GM18873 (cell line): ENCODE results near the gene CD4.
"Not testable (repeated sequence)": the region's sequence is repeated elsewhere in the genome, so short reads cannot be mapped to it uniquely, and the experiment has no call there.

ENCODE experiments used
- ATAC-seq: cut with Tn5 transposase; IDR thresholded peaks from one replicate; pipeline ENCODE4 v1.9.1; 2021; ENCODE audit warnings: mild to moderate bottlenecking, moderate library complexity, moderate number of reproducible peaks; ENCODE audit not compliant: unreplicated experiment, low FRiP score

Gene CD4

DNA sequence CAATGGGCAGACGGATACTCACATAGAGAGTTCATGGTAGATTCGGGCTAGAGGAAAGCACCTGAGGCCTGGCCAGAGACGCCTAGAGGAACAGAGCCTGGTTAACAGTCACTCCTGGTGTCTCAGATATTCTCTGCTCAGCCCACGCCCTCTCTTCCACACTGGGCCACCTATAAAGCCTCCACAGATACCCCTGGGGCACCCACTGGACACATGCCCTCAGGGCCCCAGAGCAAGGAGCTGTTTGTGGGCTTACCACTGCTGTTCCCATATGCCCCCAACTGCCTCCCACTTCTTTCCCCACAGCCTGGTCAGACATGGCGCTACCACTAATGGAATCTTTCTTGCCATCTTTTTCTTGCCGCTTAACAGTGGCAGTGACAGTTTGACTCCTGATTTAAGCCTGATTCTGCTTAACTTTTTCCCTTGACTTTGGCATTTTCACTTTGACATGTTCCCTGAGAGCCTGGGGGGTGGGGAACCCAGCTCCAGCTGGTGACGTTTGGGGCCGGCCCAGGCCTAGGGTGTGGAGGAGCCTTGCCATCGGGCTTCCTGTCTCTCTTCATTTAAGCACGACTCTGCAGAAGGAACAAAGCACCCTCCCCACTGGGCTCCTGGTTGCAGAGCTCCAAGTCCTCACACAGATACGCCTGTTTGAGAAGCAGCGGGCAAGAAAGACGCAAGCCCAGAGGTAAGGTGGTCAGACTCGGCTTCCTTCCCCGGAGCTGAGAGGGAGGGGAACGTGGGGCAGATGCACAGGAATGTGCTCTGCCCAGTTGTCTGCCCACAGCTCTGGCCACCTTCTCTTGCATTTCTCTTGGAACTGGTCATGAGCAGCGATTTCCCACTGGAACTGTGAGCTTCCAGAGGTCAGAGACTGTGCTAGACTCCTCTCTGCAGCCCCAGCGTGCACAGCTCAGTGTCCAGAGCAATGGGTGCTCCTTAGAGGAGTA lies at the start of gene CD4:
Gene CD4, plus strand, starts transcription at position 557 of the 953 bp plus-strand sequence. CDS start 10,611 bp downstream, outside the sequence.
- no peak for ATAC-seq

DNA sequence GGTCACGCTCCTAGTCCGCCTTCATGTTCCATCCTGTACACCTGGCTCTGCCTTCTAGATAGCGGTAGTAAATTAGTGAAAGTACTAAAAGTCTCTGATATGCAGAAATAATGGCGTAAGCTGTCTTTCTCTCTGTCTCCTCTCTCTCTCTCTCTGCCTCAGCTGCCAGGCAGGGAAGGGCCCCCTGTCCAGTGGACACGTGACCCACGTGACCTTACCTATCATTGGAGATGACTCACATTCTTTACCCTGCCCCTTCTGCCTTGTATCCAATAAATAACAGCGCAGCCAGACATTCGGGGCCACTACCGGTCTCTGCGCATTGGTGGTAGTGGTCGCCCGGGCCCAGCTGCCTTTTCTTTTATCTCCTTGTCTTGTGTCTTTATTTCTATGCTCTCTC lies 47.2 kb upstream of the CD4 start:
- not testable (repeated sequence) for ATAC-seq

DNA sequence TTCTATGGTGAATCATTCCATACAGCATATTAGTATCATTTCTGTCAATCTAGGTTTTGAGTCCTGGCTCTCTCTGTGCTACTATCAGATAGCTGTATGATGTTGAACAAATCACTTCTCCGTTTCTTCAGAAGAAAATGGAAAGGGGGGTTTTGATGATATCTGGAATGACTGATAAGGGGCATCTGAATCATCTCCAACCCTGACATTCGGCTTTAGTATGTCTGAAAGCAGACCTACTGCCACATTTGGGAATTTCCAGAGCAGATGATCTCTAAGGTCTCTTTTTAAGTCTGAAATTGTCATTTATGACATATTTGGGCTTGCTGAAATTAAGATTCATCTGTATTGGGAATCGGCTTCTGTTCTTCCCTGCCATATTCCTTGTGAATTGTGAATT lies 46.5 kb upstream of the CD4 start:
- ATAC-seq, result no peak

DNA sequence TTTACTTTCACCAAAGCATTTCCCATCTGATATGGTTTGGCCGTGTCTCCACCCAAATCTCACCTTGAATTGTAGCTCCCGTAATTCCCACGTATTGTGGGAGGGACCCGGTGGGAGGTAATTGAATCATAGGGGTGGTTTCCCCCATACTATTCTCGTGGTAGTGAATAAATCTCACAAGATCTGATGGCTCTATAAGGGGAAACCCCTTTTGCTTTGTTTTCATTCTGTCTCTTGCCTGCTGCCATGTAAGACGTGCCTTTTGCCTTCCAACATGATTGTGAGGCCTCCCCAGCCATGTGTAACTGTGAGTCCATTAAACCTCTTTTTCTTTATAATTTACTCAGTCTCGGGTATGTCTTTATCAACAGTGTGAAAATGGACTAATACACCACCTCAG lies 46.0 kb upstream of the CD4 start:
- not testable (repeated sequence) for ATAC-seq

DNA sequence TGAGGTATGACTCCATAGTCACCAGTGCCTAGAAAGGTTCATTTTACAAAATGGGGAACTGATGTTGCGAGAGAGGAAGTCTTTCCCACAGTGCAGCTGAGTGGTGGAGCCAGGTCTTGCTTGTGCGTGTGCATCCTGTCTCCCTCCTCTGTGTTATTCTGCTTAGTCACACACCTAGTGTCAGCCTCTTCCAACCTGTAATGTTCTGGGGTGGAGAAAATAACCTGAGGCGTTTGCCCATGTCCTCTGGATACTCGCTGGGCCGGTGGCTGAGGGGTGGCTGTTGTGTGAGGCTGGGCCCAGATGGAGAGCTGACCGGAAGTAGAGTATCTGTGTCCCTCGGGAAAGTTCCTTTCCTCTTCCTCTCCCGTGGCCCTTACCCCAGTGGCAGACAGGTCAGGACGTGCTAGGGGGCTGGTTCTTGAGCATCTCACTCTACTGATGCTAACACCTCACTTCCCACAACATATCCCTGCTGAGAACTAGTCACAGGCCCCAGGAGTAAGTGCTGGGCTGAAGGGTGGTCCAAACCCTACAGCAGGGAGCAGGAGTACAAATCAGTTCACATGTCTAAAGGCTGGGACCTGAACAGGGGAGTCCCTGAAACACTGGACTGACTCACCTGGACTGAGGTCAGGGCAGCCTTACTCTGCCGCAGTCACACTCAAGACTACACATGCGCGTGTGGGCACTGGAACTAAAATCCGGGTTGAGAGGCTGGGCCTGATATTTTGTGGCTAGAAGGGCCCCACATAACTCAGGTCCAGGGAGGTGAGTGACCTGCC lies 43.4 kb upstream of the CD4 start:
- no peak for ATAC-seq

DNA sequence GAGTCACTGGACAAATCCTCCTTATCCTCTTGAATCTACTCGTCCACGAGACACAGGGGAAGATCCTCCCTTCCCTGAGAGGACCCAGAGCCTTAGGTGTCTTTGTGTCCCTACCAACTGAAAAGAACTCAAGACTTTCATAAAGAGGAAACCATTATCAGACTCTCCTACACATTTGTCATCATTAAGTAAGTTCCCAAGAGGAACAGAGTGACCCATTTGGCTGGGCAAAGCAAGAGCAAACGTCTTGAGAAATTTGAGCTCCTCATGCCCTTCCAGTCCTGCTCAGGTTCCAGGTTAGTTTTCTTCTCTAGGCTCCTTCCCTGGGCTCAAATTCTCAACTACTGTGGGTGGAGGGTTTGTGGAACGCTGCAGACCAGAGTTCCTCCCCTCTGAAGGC lies 42.1 kb upstream of the CD4 start:
- ATAC-seq, result no peak

DNA sequence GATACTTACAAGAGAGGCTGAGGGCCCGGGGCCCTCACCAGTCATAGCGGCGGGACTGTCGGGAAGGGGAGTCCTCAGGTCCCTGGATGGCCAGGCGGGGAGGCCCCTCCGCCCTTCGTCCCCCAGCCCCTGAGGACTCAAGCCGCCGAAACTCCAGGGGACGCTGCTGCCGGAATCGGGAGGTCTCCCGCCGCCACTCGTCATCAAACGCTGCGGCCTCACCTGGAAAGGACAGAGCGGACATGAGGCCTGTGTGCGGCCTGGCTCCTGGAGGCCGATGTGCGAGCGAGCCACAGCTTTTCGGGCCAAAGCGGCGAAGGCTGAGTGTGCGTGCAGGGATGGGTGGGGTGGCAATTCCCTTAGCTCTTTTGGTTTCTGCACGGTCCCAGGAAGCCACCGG lies 40.6 kb upstream of the CD4 start:
- ATAC-seq, result no peak

DNA sequence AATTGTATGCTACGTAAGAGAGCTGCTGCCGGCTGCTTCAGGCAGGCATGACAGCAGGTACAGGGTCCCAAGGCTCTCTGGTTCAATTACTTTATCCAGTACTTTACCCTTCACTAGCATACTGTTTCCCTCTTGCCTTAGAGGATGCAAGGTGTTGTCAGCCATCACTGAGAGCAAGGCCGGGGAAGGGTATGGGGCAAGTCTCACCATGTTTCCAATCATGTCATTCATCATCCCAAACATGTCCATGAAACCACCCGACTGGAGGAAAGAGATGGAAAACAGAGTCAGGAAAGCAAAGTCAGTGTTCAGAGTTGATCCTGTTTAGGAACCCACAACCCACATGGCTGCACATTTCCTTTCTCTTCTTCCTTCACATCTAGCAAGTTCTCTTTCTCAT lies 38.8 kb upstream of the CD4 start:
- no peak for ATAC-seq

DNA sequence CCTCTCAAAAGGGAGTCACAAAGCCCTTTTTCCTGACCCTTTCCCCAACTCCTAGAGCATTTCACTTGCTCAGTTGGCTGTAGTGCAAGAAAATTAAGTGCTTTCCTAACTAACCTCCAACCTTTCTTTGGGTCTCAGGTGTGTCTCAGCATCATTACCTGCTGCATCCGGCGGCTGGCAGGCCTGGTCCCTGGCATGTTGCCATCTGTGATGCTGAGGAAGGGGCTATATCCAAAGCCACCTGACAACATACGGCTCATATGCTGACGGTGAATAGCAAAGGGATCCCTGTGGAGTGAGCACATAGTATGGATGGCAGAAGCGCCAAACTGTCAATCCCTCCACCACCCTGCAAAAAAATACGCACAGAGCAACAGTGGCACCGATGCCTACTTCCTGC lies 37.6 kb upstream of the CD4 start:
- no peak for ATAC-seq

DNA sequence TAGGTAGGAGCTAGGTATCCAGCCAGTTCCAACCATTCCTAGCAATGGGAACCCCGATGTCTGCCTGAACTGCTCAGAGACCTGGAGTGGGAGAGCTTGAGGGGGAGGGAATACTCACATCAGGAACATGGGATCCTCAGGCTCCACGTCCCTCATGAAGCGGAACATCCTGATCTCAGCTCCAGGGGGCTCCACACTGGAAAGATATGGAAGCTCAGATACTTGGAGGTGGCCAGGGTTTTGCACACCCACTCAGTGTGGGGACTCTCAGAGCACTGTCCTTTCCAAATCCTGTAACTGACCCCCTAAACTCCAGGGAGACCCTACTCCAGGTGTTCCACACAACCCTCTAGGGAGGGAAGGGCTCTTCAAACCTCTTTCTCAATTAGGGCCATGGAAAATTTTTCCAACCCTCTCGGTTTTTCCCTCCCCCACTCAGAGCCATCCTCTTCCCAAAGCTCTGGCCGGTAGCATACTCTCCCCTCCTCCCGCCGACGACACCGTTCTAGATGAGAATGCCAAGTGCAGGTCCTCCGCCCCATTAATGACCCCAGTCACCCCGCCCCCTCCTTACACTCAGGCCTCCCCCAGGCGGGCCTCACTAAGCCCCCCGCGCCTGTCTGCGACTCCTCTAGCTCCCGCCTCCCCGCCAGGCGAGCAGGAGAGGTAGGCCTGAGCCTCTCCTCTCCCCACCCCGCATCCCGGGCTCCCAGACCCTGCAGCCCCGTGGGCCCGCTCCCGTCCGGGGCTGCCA lies 37.0 kb upstream of the CD4 start:
- ATAC-seq, result no peak

DNA sequence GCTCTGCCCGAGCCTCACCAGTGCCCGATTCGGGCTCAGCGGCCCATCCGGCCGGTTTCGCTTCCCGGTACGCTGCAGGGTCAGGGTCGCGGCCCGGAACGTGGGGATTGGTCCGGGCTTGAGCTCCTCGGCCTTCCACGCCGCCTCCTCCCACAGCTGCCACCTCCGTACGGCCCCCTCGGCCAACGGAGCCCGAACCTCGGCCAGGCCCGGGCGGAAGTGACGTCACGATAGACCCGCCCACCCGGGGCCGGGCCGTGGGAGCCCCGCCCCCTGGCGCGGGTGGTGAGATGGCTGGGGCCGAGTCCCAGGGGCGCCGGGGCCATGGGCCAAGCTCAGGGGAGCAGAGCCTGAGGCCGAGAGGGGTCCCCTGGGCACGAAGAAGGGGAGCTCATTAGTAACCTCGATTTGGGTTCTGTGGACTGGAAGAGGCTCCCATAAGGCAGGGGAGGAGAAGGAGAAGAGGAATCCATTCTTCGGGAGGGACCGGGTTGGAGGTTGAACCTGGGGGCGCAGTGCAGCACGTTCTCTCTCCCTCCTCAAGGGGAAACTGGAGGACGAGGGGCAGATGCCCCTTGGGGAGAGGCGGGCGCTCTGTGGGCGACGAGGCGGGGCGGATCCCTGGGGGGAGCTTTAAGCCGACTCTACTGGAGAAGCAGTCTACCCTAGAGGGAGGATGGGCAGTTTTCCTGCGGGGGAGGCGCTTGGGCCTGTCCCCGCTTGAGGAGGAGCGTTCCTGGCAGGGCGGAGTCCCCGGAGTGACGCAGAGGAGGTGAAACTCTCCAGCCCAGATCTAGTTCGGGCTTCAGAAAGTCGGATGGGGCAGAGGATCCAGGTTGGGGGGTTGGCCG lies 36.2 kb upstream of the CD4 start, which contains the start of gene MLF2:
Gene MLF2, minus strand, starts transcription at position 221 of the 851 bp plus-strand sequence. CDS start 807 bp downstream, outside the sequence.
- peak; percentile 80 for ATAC-seq

DNA sequence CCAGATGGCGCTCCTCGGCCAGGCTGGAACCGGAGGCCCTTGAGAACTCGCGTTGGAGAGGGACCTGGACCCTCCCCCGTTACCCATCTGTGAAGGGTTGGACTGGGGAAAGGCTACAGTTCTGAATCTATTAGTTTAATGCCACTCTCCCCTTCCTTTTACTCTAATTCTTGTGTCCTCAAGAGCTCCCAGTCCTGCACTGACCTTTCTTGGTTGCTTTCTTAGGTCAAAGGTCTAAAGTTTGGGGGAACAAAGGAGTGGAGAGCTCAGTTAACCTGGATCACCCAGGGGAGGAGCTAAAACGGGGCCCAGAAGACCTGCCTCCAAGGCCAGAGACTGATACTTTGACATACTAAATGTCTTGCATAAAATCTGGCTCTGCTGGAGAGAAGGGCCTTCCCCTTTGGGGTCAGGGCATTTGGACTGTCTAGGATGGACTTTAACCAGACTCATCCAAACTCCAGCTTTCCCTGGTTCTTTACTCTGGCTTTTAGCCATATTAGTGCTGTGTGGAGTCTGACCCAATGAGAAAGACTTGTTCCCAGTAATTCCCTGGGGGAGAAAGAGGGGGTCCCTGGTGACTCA lies 35.5 kb upstream of the CD4 start:
- ATAC-seq, result no peak

DNA sequence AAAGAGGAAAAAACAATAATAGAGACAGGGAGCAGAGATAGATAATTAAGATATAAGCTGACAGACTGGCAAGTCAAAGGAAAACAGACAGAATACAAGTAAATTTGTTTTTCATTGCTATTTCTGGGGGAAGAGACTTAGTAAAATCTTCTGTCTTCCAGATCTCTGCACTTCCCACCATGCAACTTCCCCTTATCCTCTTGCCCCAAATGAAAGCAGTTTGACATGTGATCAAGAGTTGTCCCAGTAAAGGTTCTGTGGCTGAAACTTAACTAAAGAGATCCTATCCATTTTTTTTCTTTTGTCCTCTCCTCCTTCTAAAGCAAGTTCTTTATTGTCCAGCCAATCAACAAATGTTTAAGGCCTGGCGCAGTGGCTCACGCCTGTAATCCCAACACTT lies 34.9 kb upstream of the CD4 start:
- ATAC-seq, result no peak

DNA sequence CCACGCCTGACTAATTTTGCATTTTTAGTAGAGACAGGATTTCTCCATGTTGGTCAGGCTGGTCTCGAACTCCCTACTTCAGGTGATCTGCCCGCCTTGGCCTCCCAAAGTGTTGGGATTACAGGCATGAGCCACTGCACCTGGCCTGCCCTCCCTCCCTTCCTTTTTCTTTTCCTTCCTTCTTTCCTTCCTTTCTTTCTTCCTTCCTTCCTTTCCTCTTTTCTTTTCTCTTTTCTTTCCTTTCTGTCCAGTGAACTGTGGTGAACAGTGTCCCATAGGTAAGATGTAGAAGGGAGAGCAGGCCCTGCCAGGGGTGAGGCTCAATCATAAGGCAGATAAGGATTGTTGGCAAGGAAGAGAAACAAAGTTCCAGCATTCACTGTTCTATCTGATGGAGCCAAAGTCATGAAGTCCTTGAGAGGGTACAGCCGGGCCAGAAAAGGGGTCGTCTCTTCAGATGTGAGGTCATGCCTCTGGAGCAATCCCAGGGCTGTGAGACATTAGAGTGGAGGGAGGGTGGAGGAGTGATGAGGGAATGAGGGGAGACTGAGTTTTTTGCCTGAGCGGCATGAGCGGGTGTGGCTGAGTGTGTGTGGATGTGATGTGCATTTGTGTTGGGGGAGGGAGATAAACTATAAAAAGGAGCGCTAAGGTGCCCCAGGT lies 32.2 kb upstream of the CD4 start:
- ATAC-seq, result no peak

DNA sequence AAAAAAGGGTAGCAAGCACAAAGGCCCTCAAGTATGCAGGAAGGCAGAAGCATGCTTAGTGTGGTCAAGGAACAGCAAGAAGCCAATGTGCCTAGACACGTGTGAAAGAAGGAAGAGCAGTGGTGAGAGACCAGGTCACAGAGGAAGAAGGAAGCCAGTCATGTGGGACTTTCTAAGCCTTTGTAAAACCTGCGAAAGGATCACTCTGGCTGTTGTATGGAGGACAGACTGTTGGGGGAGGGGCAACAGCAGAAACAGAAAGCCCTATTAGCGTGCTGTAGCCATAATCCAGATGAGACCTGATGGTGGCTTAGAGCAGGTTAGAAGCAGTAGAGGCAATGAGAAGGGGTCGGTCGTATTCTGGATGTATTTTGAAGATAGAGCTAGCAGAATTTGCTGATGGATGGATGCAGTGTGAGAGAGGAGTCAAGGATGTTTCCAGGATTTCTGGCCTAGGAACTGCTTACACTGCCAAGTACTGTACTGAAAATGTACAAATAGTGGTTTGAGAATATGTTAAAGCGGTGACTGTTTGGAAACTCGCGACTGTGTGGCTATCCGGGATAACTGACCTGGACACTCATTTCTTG lies 30.7 kb upstream of the CD4 start:
- ATAC-seq, result no peak

DNA sequence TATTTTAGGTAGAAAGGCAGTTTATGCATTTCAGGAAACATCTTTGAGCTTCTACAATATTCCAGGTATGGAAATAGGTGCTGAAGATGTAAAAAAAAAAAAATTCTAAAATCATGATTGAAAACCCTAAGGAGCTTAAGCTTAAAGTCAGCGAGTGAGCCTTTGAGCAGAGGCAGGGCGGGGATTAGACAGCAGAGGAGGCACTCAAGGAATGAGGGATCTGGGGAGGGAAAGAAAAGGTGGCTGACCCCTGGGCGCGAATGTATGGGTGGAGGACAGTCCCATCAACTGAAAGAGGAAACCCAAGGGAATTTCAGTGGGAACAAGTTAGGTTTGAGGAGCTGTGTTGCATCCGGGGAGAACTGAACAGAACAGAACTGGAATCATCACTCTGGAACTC lies 29.6 kb upstream of the CD4 start:
- ATAC-seq, result no peak

DNA sequence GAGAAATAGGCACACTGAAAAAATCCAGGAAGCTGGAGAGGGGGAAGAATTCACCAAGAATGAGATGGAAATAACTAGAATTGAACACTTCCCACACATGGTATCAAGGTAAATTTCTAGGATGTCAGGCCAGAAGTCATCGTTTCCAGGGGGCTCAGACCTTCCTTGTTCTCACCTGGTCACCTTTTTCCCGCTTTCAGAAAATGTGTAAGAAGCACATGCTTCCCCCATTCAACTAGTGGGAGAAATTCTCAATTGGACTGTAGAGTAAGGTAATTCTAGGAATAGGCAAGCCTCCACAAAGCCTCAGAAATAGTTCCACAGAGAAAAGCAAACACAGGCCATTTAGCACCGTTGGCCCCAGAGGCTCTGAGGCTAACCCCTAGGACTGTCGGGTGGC lies 25.9 kb upstream of the CD4 start:
- no peak for ATAC-seq

DNA sequence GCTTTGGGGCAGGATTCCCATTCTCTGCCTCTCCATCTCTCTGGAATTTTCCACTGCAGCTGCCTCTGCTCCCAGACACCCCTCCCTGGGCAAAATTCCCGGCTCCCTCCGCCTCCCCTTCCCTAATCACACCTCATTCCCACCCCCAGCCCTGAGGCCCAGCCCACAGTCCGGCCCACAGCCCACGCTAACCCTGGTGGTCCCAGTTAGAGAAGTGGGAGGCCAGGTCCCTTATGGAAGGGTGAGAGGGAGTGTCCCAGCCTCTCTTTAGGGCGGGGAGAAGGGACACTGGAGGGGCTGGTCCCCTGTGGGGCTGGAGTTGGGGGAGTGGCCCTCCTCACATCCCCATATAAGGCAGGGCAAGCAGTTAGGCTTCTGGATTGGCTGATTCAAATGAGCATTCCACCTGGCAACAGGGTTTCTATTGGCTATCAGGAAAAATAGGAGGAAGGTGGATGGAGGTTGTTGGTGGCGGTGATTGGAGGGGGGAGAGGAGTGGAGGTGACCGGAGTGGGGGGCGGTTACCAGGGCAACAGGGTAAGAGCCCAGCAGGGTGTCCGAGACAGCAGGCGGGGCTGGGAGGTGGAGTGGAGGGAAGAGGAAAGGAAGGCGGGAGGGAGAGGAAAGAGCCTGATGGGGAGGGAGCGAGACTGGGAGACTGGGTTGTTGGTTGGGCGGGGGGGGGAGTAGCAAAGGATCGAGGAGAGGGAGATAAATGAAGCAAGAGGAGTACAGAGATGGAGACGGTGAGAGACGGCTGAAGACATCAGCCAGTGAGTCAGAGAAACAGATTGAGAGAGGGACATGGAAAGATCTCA lies 25.1 kb upstream of the CD4 start:
- peak; percentile 93 for ATAC-seq
